CD4-positive, alpha-beta T cell (primary cell): Measurements from ENCODE around the gene IL4R. TPM values are rescaled to one million over a fixed set of nuclear protein-coding genes. Genes with fewer than 3 reads are reported as not detected.
"Not testable (repeated sequence)": the region's sequence is repeated elsewhere in the genome, so short reads cannot be mapped to it uniquely, and the experiment has no call there.

Source experiments
- ATAC-seq: fragments of 200-7000 bp; cut with Tn5 transposase; one replicate; pipeline ENCODE4 v1.10.0; 2022; ENCODE audit warnings: mild to moderate bottlenecking; ENCODE audit not compliant: poor library complexity
- CTCF ChIA-PET: fragments of 350-600 bp; sonication (Branson Sonifier 250); formaldehyde crosslinking; loops from one replicate; lab custom pipeline; 2021; ENCODE audit warnings: antibody characterized with exemption, inconsistent platforms; lab: Charles Lee
- POLR2A ChIA-PET: fragments of 350-600 bp; sonication (Branson Sonifier 250); formaldehyde crosslinking; loops from one replicate; lab custom pipeline; 2021; ENCODE audit warnings: antibody characterized with exemption, inconsistent platforms; lab: Charles Lee
- DNase-seq, 14 experiments: peaks; one replicate each; pipeline ENCODE4 v3.0.0-alpha.2; 2013 to 2020; ENCODE audit warnings: mixed read lengths in 2 of 14
- H3K27ac ChIP-seq, 2 donors: one replicate each; pipeline versions ENCODE4 v1.5.1 to v1.7.0; 2013; ENCODE audit warnings: low read length in 2 of 2, low read depth in 1 of 2, mild to moderate bottlenecking in 1 of 2
- H3K27me3 ChIP-seq, 2 experiments: 1 replicate in 1 of 2; 2 replicates in 1 of 2; pipeline versions ENCODE4 v1.6.1 to v1.7.0; 2013; ENCODE audit warnings: low read length in 2 of 2, control low read depth in 1 of 2, mild to moderate bottlenecking in 1 of 2, moderate library complexity in 1 of 2; ENCODE audit not compliant: insufficient read depth in 2 of 2, control insufficient read depth in 1 of 2
- H3K36me3 ChIP-seq: one replicate; pipeline ENCODE4 v1.6.1; 2013; ENCODE audit warnings: low read length, control low read depth; ENCODE audit not compliant: insufficient read depth
- H3K4me1 ChIP-seq: one replicate; pipeline ENCODE4 v1.6.1; 2013; ENCODE audit warnings: low read length, control low read depth; ENCODE audit not compliant: insufficient read depth
- H3K4me3 ChIP-seq: one replicate; pipeline ENCODE4 v1.5.1; 2013; ENCODE audit warnings: mild to moderate bottlenecking, low read length, moderate library complexity
- H3K9me3 ChIP-seq, 2 experiments: 1 replicate in 1 of 2; 2 replicates in 1 of 2; pipeline versions ENCODE4 v1.6.1 to v1.7.0; 2013; ENCODE audit warnings: low read length in 2 of 2, mild to moderate bottlenecking in 2 of 2, control low read depth in 1 of 2, moderate library complexity in 1 of 2; ENCODE audit not compliant: control insufficient read depth in 1 of 2, insufficient read depth in 1 of 2
- H3K27ac Mint-ChIP-seq: one replicate; pipeline ENCODE4 v1.8.0; 2020; ENCODE audit warnings: mixed read lengths
- H3K27me3 Mint-ChIP-seq: one replicate; pipeline ENCODE4 v1.8.0; 2021; ENCODE audit warnings: mixed read lengths
- H3K36me3 Mint-ChIP-seq: one replicate; pipeline ENCODE4 v1.8.0; 2021; ENCODE audit warnings: low read depth, mixed read lengths
- H3K4me1 Mint-ChIP-seq: one replicate; pipeline ENCODE4 v1.8.0; 2021; ENCODE audit warnings: low read depth, mixed read lengths
- H3K4me3 Mint-ChIP-seq: one replicate; pipeline ENCODE4 v1.8.0; 2020; ENCODE audit warnings: mild to moderate bottlenecking, mixed read lengths
- H3K9me3 Mint-ChIP-seq: one replicate; pipeline ENCODE4 v1.8.0; 2020; ENCODE audit warnings: mixed read lengths
- CTCF ChIP-seq: fragments of 200-600 bp; IDR thresholded peaks from one replicate; pipeline ENCODE4 v1.8.0; 2022; ENCODE audit warnings: antibody characterized with exemption, mild to moderate bottlenecking
- intact Hi-C, 2 experiments: fragments of 100-400 bp; cut with DNase I in 1 of 2; cut with micrococcal nuclease in 1 of 2; formaldehyde crosslinking; loops; one replicate each; pipeline versions ENCODE4 v1.15.1 to v1.9.0; 2023 to 2025; cut with DNase I, micrococcal nuclease
- total RNA-seq, 174 experiments: library from RNA in 2 of 174; stranded (reverse) in 2 of 174; gene quantifications; one replicate each; pipeline ENCODE4 v1.2.3 and lab custom pipeline; 2021 to 2026

Gene IL4R
- total RNA-seq, 2 experiments from 2014 or later, result 145 to 147 TPM

GRCh38 chr16:27269300-27270150 lies 44.2 kb upstream of the IL4R start:
- ChIA-PET POLR2A (interaction anchor here (1.0 to 2.7 kb wide), 3 partner anchors 12 to 98 kb away, joined by 3 to 18 read pairs (median 3); no protein-coding TSS in a partner anchor), CTCF (interaction anchor here (1.0 to 3.2 kb wide), 2 partner anchors 34 to 87 kb away, joined by 3 to 15 read pairs; no protein-coding TSS in a partner anchor)
- no peaks in the 10 kb centered on the region for H3K27me3 Mint-ChIP-seq
- peaks cover 12% of the 10 kb centered on the region for H3K36me3 Mint-ChIP-seq
- H3K4me3 Mint-ChIP-seq, result peak overlapping the region; percentile 100
- no peaks in the 10 kb centered on the region for H3K9me3 Mint-ChIP-seq
- H3K4me1 Mint-ChIP-seq, result peaks cover 75% of the 10 kb centered on the region
- DNase-seq (no peak), ATAC-seq (no peak)
- H3K9me3 ChIP-seq, result no peaks in the 10 kb centered on the region
- peak overlapping the region; percentile 86 for H3K4me3 ChIP-seq
- peaks cover 46% of the 10 kb centered on the region for H3K4me1 ChIP-seq
- TF ChIP-seq CTCF, result no peak
- intact Hi-C loops, result loop anchor here (2.0 to 5.0 kb wide), 3 partner anchors 35 to 65 kb away; no protein-coding TSS in a partner anchor
- H3K27me3 ChIP-seq, result no peaks in the 10 kb centered on the region
- no peaks in the 10 kb centered on the region for H3K36me3 ChIP-seq
- peak overlapping the region in 1 of 2 donors; percentile 81 for H3K27ac ChIP-seq
- peak overlapping the region; percentile 98 for H3K27ac Mint-ChIP-seq

DNA sequence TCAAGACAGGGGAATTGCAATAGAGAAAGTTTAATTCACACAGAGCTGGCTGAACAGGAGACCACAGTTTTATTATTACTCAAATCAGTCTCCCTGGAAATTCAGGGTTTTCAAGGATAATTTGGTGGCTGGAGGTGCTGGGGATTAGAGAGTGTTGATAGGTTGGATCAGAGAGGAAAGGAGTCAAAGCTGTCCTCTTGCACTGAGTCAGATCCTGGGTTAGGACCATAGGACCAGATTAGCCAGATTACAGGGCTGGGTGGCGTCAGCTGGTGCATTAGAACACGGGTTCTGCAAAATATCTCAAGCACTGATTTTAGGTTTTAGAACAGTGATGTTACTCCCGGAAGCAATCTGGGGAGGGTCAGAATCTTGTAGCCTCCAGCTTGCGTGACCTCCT lies 43.4 kb upstream of the IL4R start:
- Histone ChIP-seq H3K36me3 (no peaks in the 10 kb centered on the region), H3K27me3 (no peaks in the 10 kb centered on the region), H3K4me3 (no peak overlapping the region), H3K4me1 (peaks cover 51% of the 10 kb centered on the region), H3K27ac (no peak overlapping the region), H3K9me3 (no peaks in the 10 kb centered on the region)
- Mint-ChIP-seq H3K4me3 (peak overlapping the region; percentile 57), H3K27ac (peak overlapping the region; percentile 98), H3K4me1 (peaks cover 68% of the 10 kb centered on the region), H3K27me3 (no peaks in the 10 kb centered on the region), H3K36me3 (peaks cover 12% of the 10 kb centered on the region), H3K9me3 (no peaks in the 10 kb centered on the region)
- POLR2A ChIA-PET, result interaction anchor here (1.0 to 1.4 kb wide), 4 partner anchors 11 to 108 kb away, joined by 3 read pairs; no protein-coding TSS in a partner anchor
- DNase-seq (no peak), ATAC-seq (no peak)
- CTCF ChIA-PET, result interaction anchor here (1.0 to 3.2 kb wide), 3 partner anchors 35 to 101 kb away, joined by 3 to 15 read pairs (median 3); no protein-coding TSS in a partner anchor
- intact Hi-C loops, result loop anchor here in 1 of 2 experiments (5.0 kb wide), 1 partner anchor 47 kb away; no protein-coding TSS in a partner anchor
- no peak for TF ChIP-seq CTCF

- ChIA-PET POLR2A (interaction anchor here (0.7 kb wide), 1 partner anchor 10 kb away, joined by 4 read pairs; no protein-coding TSS in a partner anchor), CTCF (interaction anchor here (0.6 to 3.2 kb wide), 3 partner anchors 17 to 134 kb away, joined by 3 to 15 read pairs (median 3); no protein-coding TSS in a partner anchor)
- DNase-seq (no peak), ATAC-seq (no peak)
- Histone ChIP-seq H3K36me3 (no peaks in the 10 kb centered on the region), H3K4me1 (peaks cover 51% of the 10 kb centered on the region), H3K4me3 (no peak overlapping the region), H3K27me3 (no peaks in the 10 kb centered on the region), H3K27ac (no peak overlapping the region), H3K9me3 (no peaks in the 10 kb centered on the region)
- peak overlapping the region; percentile 23 for H3K4me3 Mint-ChIP-seq
- H3K4me1 Mint-ChIP-seq, result peaks cover 71% of the 10 kb centered on the region
- no peak for TF ChIP-seq CTCF
- intact Hi-C loops, result loop anchor here in 1 of 2 experiments (5.0 kb wide), 1 partner anchor 45 kb away; no protein-coding TSS in a partner anchor
- no peaks in the 10 kb centered on the region for H3K27me3 Mint-ChIP-seq
- H3K36me3 Mint-ChIP-seq, result peaks cover 12% of the 10 kb centered on the region
- peak overlapping the region; percentile 50 for H3K27ac Mint-ChIP-seq
- H3K9me3 Mint-ChIP-seq, result no peaks in the 10 kb centered on the region
These were observed 41.7 kb upstream of the IL4R start for GRCh38 chr16:27272076-27272475.

- not testable (repeated sequence) for H3K4me3 ChIP-seq, H3K9me3 Mint-ChIP-seq, H3K27ac ChIP-seq, H3K36me3 ChIP-seq, ATAC-seq, H3K9me3 ChIP-seq, H3K4me3 Mint-ChIP-seq, H3K27me3 Mint-ChIP-seq, H3K27me3 ChIP-seq, DNase-seq
- CTCF ChIA-PET, result interaction anchor here (0.7 to 3.2 kb wide), 3 partner anchors 38 to 134 kb away, joined by 3 to 15 read pairs (median 3); no protein-coding TSS in a partner anchor
- peak overlapping the region; percentile 77 for H3K27ac Mint-ChIP-seq
- intact Hi-C loops, result loop anchor here in 1 of 2 experiments (5.0 kb wide), 1 partner anchor 45 kb away; no protein-coding TSS in a partner anchor
- peaks cover 12% of the 10 kb centered on the region for H3K36me3 Mint-ChIP-seq
- H3K4me1 Mint-ChIP-seq, result peaks cover 65% of the 10 kb centered on the region
- POLR2A ChIA-PET, result interaction anchor here (0.7 kb wide), 1 partner anchor 10 kb away, joined by 4 read pairs; no protein-coding TSS in a partner anchor
- peaks cover 45% of the 10 kb centered on the region for H3K4me1 ChIP-seq
These were observed 41.1 kb upstream of the IL4R start for GRCh38 chr16:27272697-27273096.
